Subcutaneous abdominal adipose tissue (tissue), 5 donors: ENCODE results near the gene C10orf120.

Source experiments
- H3K27ac ChIP-seq: one replicate; pipeline ENCODE4 v1.7.0; 2013; ENCODE audit warnings: low read depth, mild to moderate bottlenecking, inconsistent platforms, low read length, moderate library complexity
- H3K27me3 ChIP-seq, 5 donors: one replicate each; pipeline ENCODE4 v1.7.0; 2013; ENCODE audit warnings: low read length in 5 of 5, inconsistent platforms in 1 of 5; ENCODE audit not compliant: control insufficient read depth in 5 of 5, insufficient read depth in 4 of 5
- H3K36me3 ChIP-seq, 5 donors: one replicate each; pipeline ENCODE4 v1.7.0; 2013; ENCODE audit warnings: low read length in 5 of 5; ENCODE audit not compliant: control insufficient read depth in 5 of 5, insufficient read depth in 5 of 5
- H3K4me1 ChIP-seq, 5 donors: one replicate each; pipeline ENCODE4 v1.7.0; 2013; ENCODE audit warnings: low read length in 5 of 5, mild to moderate bottlenecking in 3 of 5, moderate library complexity in 1 of 5; ENCODE audit not compliant: control insufficient read depth in 5 of 5, insufficient read depth in 5 of 5
- H3K4me3 ChIP-seq, 5 donors: one replicate each; pipeline ENCODE4 v1.7.0; 2013; ENCODE audit warnings: low read length in 5 of 5, low read depth in 1 of 5
- H3K9ac ChIP-seq, 5 donors: one replicate each; pipeline ENCODE4 v1.7.0; 2013; ENCODE audit warnings: low read length in 5 of 5, mild to moderate bottlenecking in 4 of 5, moderate library complexity in 3 of 5
- H3K9me3 ChIP-seq, 5 donors: one replicate each; pipeline ENCODE4 v1.7.0; 2013; ENCODE audit warnings: low read length in 5 of 5; ENCODE audit not compliant: control insufficient read depth in 5 of 5
- donor health status: healthy.
- donor health status: healthy.
- donor health status: healthy.
- donor health status: healthy.
- donor health status: healthy.

C10orf120 gene

DNA sequence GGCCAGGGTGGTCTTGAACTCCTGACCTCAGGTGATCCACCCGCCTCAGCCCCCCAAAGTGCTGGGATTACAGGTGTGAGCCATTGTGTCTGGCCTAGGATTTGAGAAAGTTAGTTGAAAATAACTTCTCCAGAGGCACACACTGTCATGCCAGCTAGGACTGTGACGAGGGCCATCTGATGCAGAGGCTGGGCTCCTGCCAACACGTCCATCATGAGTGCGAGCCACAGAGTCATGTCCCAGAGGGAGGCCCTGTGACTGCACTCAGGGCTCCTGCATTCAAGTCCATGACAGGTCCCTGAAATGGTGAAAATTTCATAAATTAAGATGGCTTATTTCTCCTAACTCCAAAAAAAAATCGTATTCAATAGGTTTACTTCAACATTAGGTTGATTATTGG lies 17.1 kb downstream of the C10orf120 start:
- no peaks in the 10 kb centered on the region for H3K4me1 ChIP-seq

DNA sequence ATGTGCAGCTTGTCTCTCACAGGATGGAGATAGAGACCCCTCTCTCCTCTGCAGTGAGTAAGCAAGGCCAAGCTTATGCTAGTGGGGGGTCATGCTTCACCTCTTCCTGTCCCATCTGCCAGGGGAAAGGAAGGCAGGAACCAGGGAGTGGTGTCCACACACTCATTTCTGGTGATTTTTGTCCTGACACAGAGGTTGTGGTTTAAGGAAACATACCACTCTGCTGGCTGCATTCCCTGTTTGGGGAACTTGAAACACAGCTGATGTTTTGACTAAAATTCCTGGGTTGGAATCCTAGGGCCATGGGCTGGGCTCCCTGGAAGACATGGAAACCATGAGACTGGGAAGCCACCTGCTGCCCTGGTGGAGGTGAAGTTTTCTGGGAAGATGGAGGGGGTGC lies 21.4 kb downstream of the C10orf120 start:
- H3K4me3 ChIP-seq = no peak overlapping the region
- no peak overlapping the region for H3K9ac ChIP-seq
- no peaks in the 10 kb centered on the region for H3K9me3 ChIP-seq
- H3K36me3 ChIP-seq = no peaks in the 10 kb centered on the region
- H3K4me1 ChIP-seq = peaks cover 0 to 3% (median 0%) of the 10 kb centered on the region in 5 donors
- H3K27me3 ChIP-seq = peaks cover 0 to 9% (median 0%) of the 10 kb centered on the region in 5 donors
- H3K27ac ChIP-seq = no peak overlapping the region

More for the DNA sequence above, 17.1 kb downstream of the C10orf120 start:
- H3K27me3 ChIP-seq = peaks cover 0 to 6% (median 0%) of the 10 kb centered on the region in 5 donors
- no peaks in the 10 kb centered on the region for H3K9me3 ChIP-seq
- no peaks in the 10 kb centered on the region for H3K36me3 ChIP-seq
- no peak overlapping the region for H3K9ac ChIP-seq
- no peak overlapping the region for H3K27ac ChIP-seq
- no peak overlapping the region for H3K4me3 ChIP-seq

DNA sequence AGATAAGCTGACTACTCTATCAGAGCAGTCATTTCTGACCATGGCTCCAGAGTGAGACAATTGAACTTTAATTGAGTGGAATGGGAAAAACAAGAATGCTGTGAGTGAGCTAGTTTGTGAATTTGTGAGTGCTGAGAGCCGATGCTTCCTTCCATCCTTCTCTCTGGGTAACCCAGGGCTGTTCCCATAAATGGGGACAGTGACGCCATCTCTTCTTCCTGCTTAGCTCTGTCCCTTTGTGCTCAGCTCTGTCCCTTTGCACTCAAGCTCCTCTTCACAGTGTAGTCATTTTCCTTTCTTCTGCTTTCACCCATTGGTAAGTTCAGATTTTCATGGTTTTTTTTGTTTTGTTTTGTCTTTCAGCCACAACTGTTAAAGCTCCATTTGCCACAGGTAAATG lies 24.4 kb downstream of the C10orf120 start:
- no peaks in the 10 kb centered on the region for H3K9me3 ChIP-seq
- no peak overlapping the region for H3K9ac ChIP-seq
- no peak overlapping the region for H3K27ac ChIP-seq
- no peaks in the 10 kb centered on the region for H3K36me3 ChIP-seq
- no peak overlapping the region for H3K4me3 ChIP-seq
- H3K27me3 ChIP-seq = peaks cover 0 to 13% (median 3%) of the 10 kb centered on the region in 5 donors
- peaks cover 0 to 3% (median 0%) of the 10 kb centered on the region in 5 donors for H3K4me1 ChIP-seq

DNA sequence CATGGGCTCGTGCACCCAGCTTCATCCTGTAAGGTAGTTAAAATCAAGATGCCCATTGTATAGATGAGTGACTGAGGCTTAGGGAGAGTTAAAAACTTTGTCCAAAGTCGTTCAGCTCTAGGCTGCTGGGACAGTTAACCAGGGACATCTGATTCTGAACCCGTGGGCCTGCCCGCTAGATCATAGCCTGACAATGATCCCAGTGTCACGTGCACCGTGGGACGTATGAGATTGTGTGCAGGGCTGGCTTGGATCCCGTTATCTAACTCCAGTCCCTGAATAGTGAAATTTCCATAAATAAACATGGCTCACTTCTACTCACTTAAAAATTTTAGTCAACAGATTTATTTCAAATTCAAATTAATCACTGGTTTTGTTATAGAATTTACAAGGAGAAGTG lies 24.9 kb downstream of the C10orf120 start:
- Histone ChIP-seq H3K4me1 (peaks cover 0 to 3% (median 0%) of the 10 kb centered on the region in 5 donors), H3K9me3 (no peaks in the 10 kb centered on the region), H3K36me3 (no peaks in the 10 kb centered on the region), H3K27ac (no peak overlapping the region), H3K4me3 (no peak overlapping the region), H3K9ac (no peak overlapping the region), H3K27me3 (peaks cover 0 to 10% (median 3%) of the 10 kb centered on the region in 5 donors)

DNA sequence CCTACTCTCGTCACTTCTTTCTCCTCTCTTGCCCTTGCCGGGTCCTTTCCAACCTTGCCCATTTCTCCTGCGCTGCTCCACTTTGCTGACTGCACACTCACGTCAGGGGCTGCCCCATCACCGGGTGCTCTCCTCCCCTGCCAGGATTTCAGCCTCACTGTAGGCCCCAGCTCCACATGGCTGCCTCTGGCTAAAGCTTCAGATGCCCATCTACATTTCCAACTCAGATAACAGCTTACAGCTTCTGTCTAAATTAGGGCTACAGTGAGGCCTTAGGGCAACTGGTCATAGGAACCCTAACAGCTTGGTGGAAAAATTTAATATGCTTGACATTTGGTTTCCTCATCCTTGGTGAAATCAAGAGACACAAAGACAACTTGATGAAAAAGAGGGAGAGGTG lies 25.9 kb downstream of the C10orf120 start:
- H3K27me3 ChIP-seq = peaks cover 0 to 10% (median 3%) of the 10 kb centered on the region in 5 donors
- H3K36me3 ChIP-seq = no peaks in the 10 kb centered on the region
- no peak overlapping the region for H3K9ac ChIP-seq
- peaks cover 0 to 3% (median 0%) of the 10 kb centered on the region in 5 donors for H3K4me1 ChIP-seq
- H3K4me3 ChIP-seq = no peak overlapping the region
- H3K27ac ChIP-seq = no peak overlapping the region
- H3K9me3 ChIP-seq = no peaks in the 10 kb centered on the region

DNA sequence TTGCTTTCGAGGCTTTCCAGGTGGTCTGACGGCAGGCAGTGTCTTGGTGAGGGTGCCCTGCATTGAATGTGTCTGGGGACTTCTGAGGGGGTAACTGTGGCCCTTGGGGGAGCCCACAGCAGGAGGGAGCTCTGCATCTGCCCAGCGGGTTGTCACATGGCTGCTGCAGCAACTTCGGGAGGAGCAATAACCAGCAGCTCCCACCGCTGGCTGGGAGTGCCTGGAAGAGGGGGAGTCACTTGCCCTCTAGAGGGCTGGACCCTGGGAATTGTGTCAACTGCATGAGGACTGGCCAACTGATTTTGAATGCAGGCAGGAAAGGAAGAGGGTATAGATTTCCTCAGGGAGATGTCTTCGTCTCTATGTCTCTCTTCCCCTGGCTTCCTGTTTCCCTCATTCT lies 26.4 kb downstream of the C10orf120 start:
- H3K27ac ChIP-seq = no peak overlapping the region
- H3K4me1 ChIP-seq = peaks cover 0 to 3% (median 0%) of the 10 kb centered on the region in 5 donors
- H3K4me3 ChIP-seq = no peak overlapping the region
- H3K27me3 ChIP-seq = peaks cover 0 to 8% (median 3%) of the 10 kb centered on the region in 5 donors
- no peaks in the 10 kb centered on the region for H3K9me3 ChIP-seq
- H3K9ac ChIP-seq = no peak overlapping the region
- no peaks in the 10 kb centered on the region for H3K36me3 ChIP-seq

DNA sequence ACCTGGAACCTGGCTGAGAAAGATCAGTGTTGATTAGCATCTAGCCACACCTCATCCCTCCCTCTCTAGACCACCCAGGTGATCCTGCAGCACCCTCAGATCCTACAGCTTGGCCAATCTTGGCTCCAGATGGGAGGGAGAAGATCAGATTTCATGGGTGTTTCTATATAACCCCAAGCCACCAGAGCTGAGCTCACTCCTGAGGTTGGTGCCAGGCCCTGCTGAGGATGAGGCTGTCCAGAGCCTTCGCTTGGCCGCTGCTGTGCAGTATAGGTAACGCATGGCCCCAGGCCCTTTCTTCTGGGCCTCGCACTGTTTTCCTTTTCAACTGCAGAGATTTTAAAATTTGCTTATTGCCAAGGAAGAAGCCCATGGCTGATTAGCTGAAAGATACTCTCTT lies 27.0 kb downstream of the C10orf120 start:
- Histone ChIP-seq H3K9ac (no peak overlapping the region), H3K27me3 (peaks cover 0 to 6% (median 3%) of the 10 kb centered on the region in 5 donors), H3K4me1 (peaks cover 0 to 3% (median 0%) of the 10 kb centered on the region in 5 donors), H3K9me3 (no peaks in the 10 kb centered on the region), H3K27ac (no peak overlapping the region), H3K4me3 (no peak overlapping the region), H3K36me3 (no peaks in the 10 kb centered on the region)

DNA sequence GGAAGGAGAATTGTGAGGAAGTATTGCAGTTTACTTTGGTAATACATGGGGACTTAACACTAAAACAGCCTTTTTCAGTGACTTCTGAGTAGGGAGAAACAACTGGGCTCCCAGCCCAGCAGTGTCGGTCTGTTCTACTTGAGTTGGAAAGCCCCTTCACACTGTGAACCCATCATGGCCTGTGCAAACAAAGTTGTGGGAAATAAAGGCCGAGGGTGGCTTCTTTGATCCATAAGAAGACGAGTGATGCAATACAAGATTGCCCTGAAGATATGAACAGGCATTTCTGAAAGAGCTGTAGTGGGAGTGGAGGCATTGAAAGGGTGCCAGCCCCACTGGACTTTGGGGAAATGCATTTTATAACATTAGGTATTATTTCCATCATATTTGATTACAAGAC lies 28.3 kb downstream of the C10orf120 start:
- Histone ChIP-seq H3K36me3 (no peaks in the 10 kb centered on the region), H3K9me3 (no peaks in the 10 kb centered on the region), H3K4me3 (no peak overlapping the region), H3K27me3 (peaks cover 0 to 6% (median 3%) of the 10 kb centered on the region in 5 donors), H3K9ac (no peak overlapping the region), H3K27ac (no peak overlapping the region), H3K4me1 (peaks cover 0 to 3% (median 0%) of the 10 kb centered on the region in 5 donors)

DNA sequence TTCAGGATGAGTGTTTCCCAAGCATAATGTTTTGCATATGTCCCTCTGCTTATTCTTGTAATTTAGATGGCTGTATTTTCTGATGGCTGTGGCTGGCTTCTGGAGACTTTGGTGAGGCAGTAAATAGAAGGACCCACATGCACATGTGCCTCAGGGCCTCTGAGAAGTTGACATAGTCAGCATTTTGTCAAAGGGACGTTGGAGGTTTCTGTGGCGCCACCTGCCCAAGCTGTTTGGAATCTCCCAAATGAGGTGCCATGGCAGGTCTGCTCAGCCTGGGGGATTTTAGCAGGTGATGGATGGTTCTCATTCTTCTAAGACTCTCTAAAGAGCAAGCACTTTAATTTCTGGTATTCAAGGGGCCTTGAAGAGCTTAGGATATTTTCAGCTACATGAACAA lies 29.8 kb downstream of the C10orf120 start:
- Histone ChIP-seq H3K4me3 (no peak overlapping the region), H3K27ac (no peak overlapping the region), H3K9ac (no peak overlapping the region), H3K9me3 (no peaks in the 10 kb centered on the region), H3K4me1 (peaks cover 0 to 3% (median 0%) of the 10 kb centered on the region in 5 donors), H3K27me3 (peaks cover 0 to 6% (median 0%) of the 10 kb centered on the region in 5 donors), H3K36me3 (no peaks in the 10 kb centered on the region)

DNA sequence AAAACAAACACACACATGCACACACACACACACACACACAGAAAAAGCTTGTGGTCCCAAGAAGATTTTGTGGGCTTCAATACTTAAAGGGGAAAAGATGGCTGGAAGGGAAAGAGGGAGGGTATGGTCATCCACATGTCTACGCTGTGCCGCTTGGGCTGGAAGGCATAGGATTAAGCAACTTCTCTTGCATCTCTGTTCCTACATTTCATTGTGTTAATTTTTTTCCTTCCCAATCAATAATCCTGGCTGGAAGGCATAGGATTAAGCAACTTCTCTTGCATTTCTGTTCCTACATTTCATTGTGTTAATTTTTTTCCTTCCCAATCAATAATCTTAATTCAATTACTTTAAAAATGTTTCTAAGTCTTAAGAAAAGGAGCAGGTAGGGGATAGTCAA lies 30.6 kb downstream of the C10orf120 start:
- H3K27ac ChIP-seq = no peak overlapping the region
- H3K4me3 ChIP-seq = no peak overlapping the region
- no peak overlapping the region for H3K9ac ChIP-seq
- no peaks in the 10 kb centered on the region for H3K36me3 ChIP-seq
- H3K4me1 ChIP-seq = no peaks in the 10 kb centered on the region
- H3K9me3 ChIP-seq = no peaks in the 10 kb centered on the region
- peaks cover 0 to 8% (median 5%) of the 10 kb centered on the region in 5 donors for H3K27me3 ChIP-seq
